ENCODE data around the gene SGCD.

GRCh38 chr5:156356238-156356637, 29.3 kb downstream of the SGCD start:
- TF ChIP-seq POLR2A (IDR thresholded peaks at IDR 0.05) (no peak), CTCF (IDR thresholded peaks at IDR 0.05) (no peak)
